HepG2 (cell line): ENCODE measurements around the gene SRSF3. TPM values are rescaled to one million over a fixed set of nuclear protein-coding genes. Genes with fewer than 3 reads are reported as not detected.
A peak's percentile ranks its signal among the peaks of the same experiment; 100 is the strongest.

Experiments used
- ATAC-seq: fragments of 200-7000 bp; cut with Tn5 transposase; 3 replicates; pipeline ENCODE4 v1.9.1; 2020; ENCODE audit warnings: mild to moderate bottlenecking, moderate library complexity
- BruUV-seq: library from RNA; stranded (reverse); fragments of 400-500 nt; replicated peaks from 2 replicates; lab custom pipeline; 2021; lab: Mats Ljungman, UMichigan
- CTCF ChIA-PET: fragments of 300-600 bp; formaldehyde crosslinking; extraction: SDS; loops from one replicate; lab custom pipeline; 2021; ENCODE audit warnings: low total read pairs, inconsistent platforms, low intra/inter-chr PET ratio; lab: Yijun Ruan, JAX
- POLR2A ChIA-PET: fragments of 350-600 bp; sonication (Branson Sonifier 250); formaldehyde crosslinking; loops from one replicate; lab custom pipeline; 2020; ENCODE audit warnings: antibody characterized with exemption, inconsistent platforms; lab: Yijun Ruan, JAX
- DNase-seq: peaks from one replicate; pipeline ENCODE4 v3.0.0-alpha.2; 2015; ENCODE audit warnings: low spot score
- FAIRE-seq: peaks from 3 replicates; lab custom pipeline; 2011; peaks lifted over from hg19 to GRCh38; lab: Jason Lieb, UNC
- H2AFZ ChIP-seq: one replicate; pipeline ENCODE4 v1.6.1; 2011; ENCODE audit warnings: low read length, inconsistent platforms
- H3K27ac ChIP-seq: fragments of 300-600 bp; 3 replicates; pipeline ENCODE4 v1.8.0; 2011; ENCODE audit warnings: mixed run types, mild to moderate bottlenecking, mixed read lengths, low read length, inconsistent platforms; ENCODE audit not compliant: insufficient read depth; ENCODE audit errors: extremely low read length
- H3K27me3 ChIP-seq, 2 experiments: fragments of 200-600 bp in 1 of 2; 2 replicates in 1 of 2; 3 replicates in 1 of 2; pipeline versions ENCODE4 v1.6.0 to v1.8.0; 2011; ENCODE audit warnings: low read length in 2 of 2, mild to moderate bottlenecking in 2 of 2, moderate library complexity in 2 of 2, inconsistent platforms in 1 of 2; ENCODE audit not compliant: insufficient read depth in 2 of 2, control insufficient read depth in 1 of 2
- H3K36me3 ChIP-seq, 2 experiments: fragments of 200-600 bp in 1 of 2; replicated peaks in 1 of 2; 2 replicates in 1 of 2; 3 replicates in 1 of 2; pipeline versions ENCODE4 v1.5.1 to v1.8.0; 2011; ENCODE audit warnings: low read length in 2 of 2, inconsistent platforms in 1 of 2; ENCODE audit not compliant: insufficient read depth in 2 of 2, control insufficient read depth in 1 of 2
- H3K4me1 ChIP-seq: 2 replicates; pipeline ENCODE4 v1.5.1; 2012; ENCODE audit warnings: low read length, inconsistent platforms; ENCODE audit not compliant: insufficient read depth
- H3K4me2 ChIP-seq: 2 replicates; pipeline ENCODE4 v1.6.0; 2011; ENCODE audit warnings: low read depth, low read length, inconsistent platforms
- H3K4me3 ChIP-seq, 3 experiments: fragments of 200-600 bp in 1 of 3; sonication (generic), shearing (Covaris generic) in 1 of 3; replicated peaks in 1 of 3; 2 replicates each; pipeline ENCODE4 v1.5.1; 2011 to 2016; ENCODE audit warnings: low read length in 3 of 3, inconsistent platforms in 2 of 3, low read depth in 2 of 3, mild to moderate bottlenecking in 2 of 3, control low read depth in 1 of 3, mixed read lengths in 1 of 3; ENCODE audit not compliant: insufficient read depth in 1 of 3
- H3K79me2 ChIP-seq: one replicate; pipeline ENCODE4 v1.6.1; 2011; ENCODE audit warnings: low read length, inconsistent platforms; ENCODE audit not compliant: insufficient read depth
- H3K9ac ChIP-seq: 2 replicates; pipeline ENCODE4 v1.6.0; 2011; ENCODE audit warnings: mild to moderate bottlenecking, low read depth, low read length, inconsistent platforms; ENCODE audit not compliant: insufficient read depth
- H3K9me3 ChIP-seq: 2 replicates; pipeline ENCODE4 v1.5.1; 2012; ENCODE audit warnings: mild to moderate bottlenecking, low read length
- H4K20me1 ChIP-seq: 2 replicates; pipeline ENCODE4 v1.6.0; 2011; ENCODE audit warnings: inconsistent platforms, mild to moderate bottlenecking, low read length, moderate library complexity; ENCODE audit not compliant: insufficient read depth
- FOXK1 ChIP-seq: sonication (generic); formaldehyde crosslinking; IDR thresholded peaks from 2 replicates; pipeline ENCODE4 v1.4.0; 2020; ENCODE audit warnings: low read depth, missing genetic modification reagents, borderline replicate concordance
- HMG20A ChIP-seq: IDR thresholded peaks from 2 replicates; pipeline ENCODE4 v1.6.1; 2016; ENCODE audit warnings: borderline replicate concordance
- LCORL ChIP-seq, 2 experiments: fragments of 450-650 bp in 1 of 2; sonication (generic) in 1 of 2; formaldehyde crosslinking in 1 of 2; IDR thresholded peaks; 2 replicates each; pipeline versions ENCODE4 v1.5.0 to v1.6.1; 2017 to 2020; ENCODE audit warnings: antibody characterized with exemption in 1 of 2, missing genetic modification reagents in 1 of 2
- SRY ChIP-seq: sonication (generic); formaldehyde crosslinking; IDR thresholded peaks from 2 replicates; pipeline ENCODE4 v1.8.0; 2022; ENCODE audit warnings: mild to moderate bottlenecking, missing genetic modification reagents
- TBP ChIP-seq: sonication (generic); formaldehyde crosslinking; IDR thresholded peaks from 2 replicates; pipeline ENCODE4 v1.5.0; 2020; ENCODE audit warnings: missing genetic modification reagents
- ZEB1 ChIP-seq: IDR thresholded peaks from 2 replicates; pipeline ENCODE4 v1.6.1; 2012; ENCODE audit warnings: mild to moderate bottlenecking, low read depth, inconsistent platforms; ENCODE audit not compliant: insufficient replicate concordance
- ZNF10 ChIP-seq: sonication (generic); formaldehyde crosslinking; IDR thresholded peaks from 2 replicates; pipeline ENCODE4 v1.4.0; 2020; ENCODE audit warnings: mild to moderate bottlenecking, low read depth, missing genetic modification reagents, borderline replicate concordance
- ZNF326 ChIP-seq: sonication (generic); formaldehyde crosslinking; IDR thresholded peaks from 2 replicates; pipeline ENCODE4 v1.4.0; 2020; ENCODE audit warnings: missing genetic modification reagents, borderline replicate concordance
- ZNF780A ChIP-seq: sonication (generic); formaldehyde crosslinking; IDR thresholded peaks from 2 replicates; pipeline ENCODE4 v1.8.0; 2022; ENCODE audit warnings: mild to moderate bottlenecking, missing genetic modification reagents, moderate library complexity
- WGBS: methylation state at CpG from one replicate; pipeline ENCODE4 v1.1.6; 2017; ENCODE audit warnings: low lambda C conversion rate; 5-methylcytosine and 5-hydroxymethylcytosine counted together
- in situ Hi-C: cut with HindIII; loops from 2 replicates; pipeline ENCODE4 v1.10.0; 2017; ENCODE audit warnings: low pct_unique_long_range_greater_than_20kb; ENCODE audit not compliant: extremely low pct_ligation_motif_present
- intact Hi-C: fragments of 100-400 bp; cut with micrococcal nuclease; formaldehyde crosslinking; loops from one replicate; pipeline ENCODE4 v1.10.0; 2022; ENCODE audit not compliant: unreplicated experiment
- polyA plus RNA-seq, 8 experiments: library from polyadenylated mRNA; depleted of rRNA in 3 of 8; stranded (reverse) in 7 of 8; unstranded in 1 of 8; fragments of >200 nt; fragmentation: Illumina TruSeq in 4 of 8; extraction: Trizol in 4 of 8; gene quantifications; 2 replicates each; pipeline versions ENCODE4 v1.2.1 to v1.2.3, GENCODE V29; 2011 to 2016; ENCODE audit warnings: low read depth in 4 of 8, missing spikeins in 1 of 8, mixed read lengths in 1 of 8; ENCODE audit not compliant: insufficient read depth in 1 of 8
- total RNA-seq, 5 experiments: library from RNA; depleted of rRNA; stranded (reverse); fragments of >200 nt; fragmentation: Illumina TruSeq; extraction: Trizol; gene quantifications; 2 replicates each; pipeline ENCODE4 v1.2.3, GENCODE V29; 2016; ENCODE audit warnings: low read depth in 1 of 5
- TF ChIP-seq, protein P1 (sequence below): sonication (generic); formaldehyde crosslinking; IDR thresholded peaks from 2 replicates; pipeline ENCODE4 v1.4.0; 2020; ENCODE audit warnings: missing genetic modification reagents; ENCODE audit errors: not compliant biosample characterization
- TF ChIP-seq, protein P2 (sequence below): sonication (generic); formaldehyde crosslinking; IDR thresholded peaks from 2 replicates; pipeline ENCODE4 v1.5.0; 2020; ENCODE audit warnings: mild to moderate bottlenecking, low read depth, missing genetic modification reagents, borderline replicate concordance
- TF ChIP-seq, protein P3 (sequence below): sonication (generic); formaldehyde crosslinking; IDR thresholded peaks from 2 replicates; pipeline ENCODE4 v1.8.0; 2022; ENCODE audit warnings: mild to moderate bottlenecking, missing genetic modification reagents
- TF ChIP-seq, protein P4 (sequence below): sonication (generic); formaldehyde crosslinking; IDR thresholded peaks from 2 replicates; pipeline ENCODE4 v1.4.0; 2020; ENCODE audit warnings: mild to moderate bottlenecking, missing genetic modification reagents
- TF ChIP-seq, protein P5 (sequence below): sonication (generic); formaldehyde crosslinking; IDR thresholded peaks from 2 replicates; pipeline ENCODE4 v1.4.0; 2020; ENCODE audit warnings: mild to moderate bottlenecking, missing genetic modification reagents

The SRSF3 gene
- total and polyA plus RNA-seq, 2 of the 13 experiments (the other 11 are each of a cell fraction or from before 2014, with no cell fraction given), result 206 to 684 TPM

DNA sequence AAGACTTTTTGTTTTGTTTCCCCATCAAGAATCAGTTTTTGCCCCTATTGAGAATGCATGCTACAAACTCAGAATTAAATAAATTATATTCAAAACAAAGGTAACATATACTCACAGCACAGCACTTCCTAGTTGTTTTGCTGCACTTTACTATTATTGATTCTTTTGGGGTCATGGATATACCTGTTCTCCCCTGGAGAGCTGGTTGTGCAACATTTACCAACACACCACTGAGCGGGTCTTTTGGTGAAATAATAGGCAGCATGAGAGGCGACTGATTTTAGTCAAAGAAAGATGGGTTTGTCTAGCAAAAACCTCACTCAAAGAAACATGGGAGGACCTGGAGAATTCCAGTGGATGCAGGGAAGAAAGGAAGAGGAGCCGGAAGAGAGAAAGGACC, 44.4 kb downstream of the SRSF3 start:
- Histone ChIP-seq H3K27ac (no peak overlapping the region), H2AFZ (no peak overlapping the region), H3K4me3 (no peak overlapping the region), H3K79me2 (no peaks in the 10 kb centered on the region), H4K20me1 (no peaks in the 10 kb centered on the region), H3K9ac (no peak overlapping the region), H3K4me1 (peaks cover 63% of the 10 kb centered on the region), H3K9me3 (no peaks in the 10 kb centered on the region), H3K4me2 (no peak overlapping the region), H3K27me3 (peaks cover 1 to 13% of the 10 kb centered on the region in 2 experiments; a peak in 4 of 5 replicates), H3K36me3 (no peaks in the 10 kb centered on the region)
- ChIA-PET CTCF (interaction anchor here (1.1 kb wide), 1 partner anchor 86 kb away, joined by 3 read pairs; no protein-coding TSS in a partner anchor), POLR2A (no interaction called here)
- ATAC-seq, result no peak
- DNase-seq, result no peak
- BruUV-seq, result no TSS peak
- intact Hi-C loops (no loop called here), in situ Hi-C loops (no loop called here)
- FAIRE-seq, result no peak
- 21% methylated on average over 3 of the region's 3 CpGs for WGBS
- TF ChIP-seq, protein P1, sequence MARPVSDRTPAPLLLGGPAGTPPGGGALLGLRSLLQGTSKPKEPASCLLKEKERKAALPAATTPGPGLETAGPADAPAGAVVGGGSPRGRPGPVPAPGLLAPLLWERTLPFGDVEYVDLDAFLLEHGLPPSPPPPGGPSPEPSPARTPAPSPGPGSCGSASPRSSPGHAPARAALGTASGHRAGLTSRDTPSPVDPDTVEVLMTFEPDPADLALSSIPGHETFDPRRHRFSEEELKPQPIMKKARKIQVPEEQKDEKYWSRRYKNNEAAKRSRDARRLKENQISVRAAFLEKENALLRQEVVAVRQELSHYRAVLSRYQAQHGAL, result no peak
- no peak for TF ChIP-seq TBP (CRISPR knock-in tag)
- TF ChIP-seq ZEB1, result peak; percentile 69
- TF ChIP-seq HMG20A (CRISPR knock-in tag), result no peak
- TF ChIP-seq, protein P2, sequence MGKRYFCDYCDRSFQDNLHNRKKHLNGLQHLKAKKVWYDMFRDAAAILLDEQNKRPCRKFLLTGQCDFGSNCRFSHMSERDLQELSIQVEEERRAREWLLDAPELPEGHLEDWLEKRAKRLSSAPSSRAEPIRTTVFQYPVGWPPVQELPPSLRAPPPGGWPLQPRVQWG (CRISPR knock-in tag), result no peak
- TF ChIP-seq SRY, result no peak
- TF ChIP-seq, protein P3, sequence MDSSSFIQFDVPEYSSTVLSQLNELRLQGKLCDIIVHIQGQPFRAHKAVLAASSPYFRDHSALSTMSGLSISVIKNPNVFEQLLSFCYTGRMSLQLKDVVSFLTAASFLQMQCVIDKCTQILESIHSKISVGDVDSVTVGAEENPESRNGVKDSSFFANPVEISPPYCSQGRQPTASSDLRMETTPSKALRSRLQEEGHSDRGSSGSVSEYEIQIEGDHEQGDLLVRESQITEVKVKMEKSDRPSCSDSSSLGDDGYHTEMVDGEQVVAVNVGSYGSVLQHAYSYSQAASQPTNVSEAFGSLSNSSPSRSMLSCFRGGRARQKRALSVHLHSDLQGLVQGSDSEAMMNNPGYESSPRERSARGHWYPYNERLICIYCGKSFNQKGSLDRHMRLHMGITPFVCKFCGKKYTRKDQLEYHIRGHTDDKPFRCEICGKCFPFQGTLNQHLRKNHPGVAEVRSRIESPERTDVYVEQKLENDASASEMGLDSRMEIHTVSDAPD (CRISPR knock-in tag), result peak; percentile 84
- TF ChIP-seq ZNF780A (CRISPR knock-in tag), result no peak
- no peak for TF ChIP-seq FOXK1
- no peak for TF ChIP-seq LCORL (IDR thresholded peaks at IDR 0.05)
- no peak for TF ChIP-seq LCORL (CRISPR knock-in tag; IDR thresholded peaks at IDR 0.05)
- no peak for TF ChIP-seq ZNF10 (CRISPR knock-in tag)
- TF ChIP-seq ZNF326 (CRISPR knock-in tag), result no peak
- TF ChIP-seq, protein P4, sequence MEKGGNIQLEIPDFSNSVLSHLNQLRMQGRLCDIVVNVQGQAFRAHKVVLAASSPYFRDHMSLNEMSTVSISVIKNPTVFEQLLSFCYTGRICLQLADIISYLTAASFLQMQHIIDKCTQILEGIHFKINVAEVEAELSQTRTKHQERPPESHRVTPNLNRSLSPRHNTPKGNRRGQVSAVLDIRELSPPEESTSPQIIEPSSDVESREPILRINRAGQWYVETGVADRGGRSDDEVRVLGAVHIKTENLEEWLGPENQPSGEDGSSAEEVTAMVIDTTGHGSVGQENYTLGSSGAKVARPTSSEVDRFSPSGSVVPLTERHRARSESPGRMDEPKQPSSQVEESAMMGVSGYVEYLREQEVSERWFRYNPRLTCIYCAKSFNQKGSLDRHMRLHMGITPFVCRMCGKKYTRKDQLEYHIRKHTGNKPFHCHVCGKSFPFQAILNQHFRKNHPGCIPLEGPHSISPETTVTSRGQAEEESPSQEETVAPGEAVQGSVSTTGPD (CRISPR knock-in tag), result peak; percentile 86
- TF ChIP-seq, protein P5, sequence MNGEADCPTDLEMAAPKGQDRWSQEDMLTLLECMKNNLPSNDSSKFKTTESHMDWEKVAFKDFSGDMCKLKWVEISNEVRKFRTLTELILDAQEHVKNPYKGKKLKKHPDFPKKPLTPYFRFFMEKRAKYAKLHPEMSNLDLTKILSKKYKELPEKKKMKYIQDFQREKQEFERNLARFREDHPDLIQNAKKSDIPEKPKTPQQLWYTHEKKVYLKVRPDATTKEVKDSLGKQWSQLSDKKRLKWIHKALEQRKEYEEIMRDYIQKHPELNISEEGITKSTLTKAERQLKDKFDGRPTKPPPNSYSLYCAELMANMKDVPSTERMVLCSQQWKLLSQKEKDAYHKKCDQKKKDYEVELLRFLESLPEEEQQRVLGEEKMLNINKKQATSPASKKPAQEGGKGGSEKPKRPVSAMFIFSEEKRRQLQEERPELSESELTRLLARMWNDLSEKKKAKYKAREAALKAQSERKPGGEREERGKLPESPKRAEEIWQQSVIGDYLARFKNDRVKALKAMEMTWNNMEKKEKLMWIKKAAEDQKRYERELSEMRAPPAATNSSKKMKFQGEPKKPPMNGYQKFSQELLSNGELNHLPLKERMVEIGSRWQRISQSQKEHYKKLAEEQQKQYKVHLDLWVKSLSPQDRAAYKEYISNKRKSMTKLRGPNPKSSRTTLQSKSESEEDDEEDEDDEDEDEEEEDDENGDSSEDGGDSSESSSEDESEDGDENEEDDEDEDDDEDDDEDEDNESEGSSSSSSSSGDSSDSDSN (CRISPR knock-in tag), result no peak
